Left cardiac atrium (tissue), 4 donors: ENCODE results near the gene CRTC1. TPM values are rescaled to one million over a fixed set of nuclear protein-coding genes. Genes with fewer than 3 reads are reported as not detected.

ENCODE experiments used
- ATAC-seq, 2 donors: fragments of 200-7000 bp; cut with Tn5 transposase; one replicate each; pipeline ENCODE4 v1.9.1; 2020; ENCODE audit warnings: mild to moderate bottlenecking in 2 of 2, moderate library complexity in 2 of 2
- DNase-seq: peaks from one replicate; pipeline ENCODE4 v3.0.0-alpha.2; 2020
- intact Hi-C, 2 donors: fragments of 100-400 bp; cut with DNase I; formaldehyde crosslinking; loops; one replicate each; pipeline versions ENCODE4 v1.14.1 to v1.15.1; 2022 to 2023
- long read RNA-seq: library from polyadenylated mRNA; unstranded; transcript quantifications from one replicate; pipeline ENCODE4 v2.0.0, GENCODE V29; 2021
- total RNA-seq, 2 donors: library from RNA; stranded (reverse); fragmentation: NEBNext Ultra II Directional; extraction: Animal tissue kit (Norgen Biotek cat#: 25700); gene quantifications; one replicate each; pipeline ENCODE4 v1.2.1, GENCODE V29; 2021
- donor health status: DM: no; HTN: yes; CAD: no.
- donor health status: DM: no; HTN: yes; CAD: no; lungs with severe emphysema.
- donor health status: DM: yes; HTN: yes; CAD: no.
- donor health status: Dilated cardiomyopathy.

CRTC1 gene, protein sequence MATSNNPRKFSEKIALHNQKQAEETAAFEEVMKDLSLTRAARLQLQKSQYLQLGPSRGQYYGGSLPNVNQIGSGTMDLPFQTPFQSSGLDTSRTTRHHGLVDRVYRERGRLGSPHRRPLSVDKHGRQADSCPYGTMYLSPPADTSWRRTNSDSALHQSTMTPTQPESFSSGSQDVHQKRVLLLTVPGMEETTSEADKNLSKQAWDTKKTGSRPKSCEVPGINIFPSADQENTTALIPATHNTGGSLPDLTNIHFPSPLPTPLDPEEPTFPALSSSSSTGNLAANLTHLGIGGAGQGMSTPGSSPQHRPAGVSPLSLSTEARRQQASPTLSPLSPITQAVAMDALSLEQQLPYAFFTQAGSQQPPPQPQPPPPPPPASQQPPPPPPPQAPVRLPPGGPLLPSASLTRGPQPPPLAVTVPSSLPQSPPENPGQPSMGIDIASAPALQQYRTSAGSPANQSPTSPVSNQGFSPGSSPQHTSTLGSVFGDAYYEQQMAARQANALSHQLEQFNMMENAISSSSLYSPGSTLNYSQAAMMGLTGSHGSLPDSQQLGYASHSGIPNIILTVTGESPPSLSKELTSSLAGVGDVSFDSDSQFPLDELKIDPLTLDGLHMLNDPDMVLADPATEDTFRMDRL
- 10 to 100 TPM; 10.5 to 11.1 TPM for total RNA-seq
- long read RNA-seq, partial matches to known transcripts = 1 of 3 reads
- long read RNA-seq, other reads (novel, unspliced or antisense) = 2 of 3 reads

DNA sequence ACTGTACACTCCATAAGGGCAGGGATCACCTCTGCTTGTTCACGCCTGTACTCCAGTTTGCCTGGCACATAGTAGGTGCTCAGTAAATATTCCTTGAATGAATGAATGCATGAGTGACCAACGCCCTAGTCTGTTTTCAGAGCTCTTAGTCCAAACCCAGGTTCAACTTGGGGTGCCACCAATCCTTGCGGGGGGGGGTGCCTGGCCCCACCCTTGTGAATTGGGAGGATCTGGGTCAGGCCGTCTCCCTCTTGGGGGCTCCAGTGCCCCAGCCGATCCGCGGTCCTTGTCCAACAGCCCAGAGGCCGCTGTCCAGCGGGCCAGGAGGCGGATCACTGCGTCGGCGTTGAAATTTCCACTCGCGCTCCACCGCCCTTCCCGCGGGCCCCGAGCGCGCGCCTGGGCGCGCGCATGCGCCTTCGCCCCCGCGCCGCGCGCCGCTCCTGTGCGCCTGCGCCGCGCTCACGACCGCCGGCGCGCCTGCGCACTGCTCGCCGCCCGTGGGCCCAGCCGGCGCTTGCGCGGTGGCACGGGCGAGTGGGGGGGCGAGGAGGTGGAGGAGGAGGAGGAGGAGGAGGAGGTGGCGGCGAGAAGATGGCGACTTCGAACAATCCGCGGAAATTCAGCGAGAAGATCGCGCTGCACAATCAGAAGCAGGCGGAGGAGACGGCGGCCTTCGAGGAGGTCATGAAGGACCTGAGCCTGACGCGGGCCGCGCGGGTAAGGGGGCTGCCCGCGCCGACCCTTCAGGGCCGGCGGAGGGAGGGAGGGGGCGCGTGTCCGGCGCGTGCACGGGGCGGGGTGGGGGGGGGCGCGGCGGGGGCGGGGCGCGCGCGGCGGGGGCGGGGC lies at the start of gene CRTC1:
TSS of gene CRTC1 (plus strand) at position 572 of the 849 bp plus-strand sequence. CDS start at position 595, 23 bp downstream.
- intact Hi-C loops = loop anchor here in 1 of 2 donors (10.0 kb wide), 1 partner anchor 151 kb away; the partner anchor contains the start of gene UPF1
- peak; percentile 87 to 95 for ATAC-seq

DNA sequence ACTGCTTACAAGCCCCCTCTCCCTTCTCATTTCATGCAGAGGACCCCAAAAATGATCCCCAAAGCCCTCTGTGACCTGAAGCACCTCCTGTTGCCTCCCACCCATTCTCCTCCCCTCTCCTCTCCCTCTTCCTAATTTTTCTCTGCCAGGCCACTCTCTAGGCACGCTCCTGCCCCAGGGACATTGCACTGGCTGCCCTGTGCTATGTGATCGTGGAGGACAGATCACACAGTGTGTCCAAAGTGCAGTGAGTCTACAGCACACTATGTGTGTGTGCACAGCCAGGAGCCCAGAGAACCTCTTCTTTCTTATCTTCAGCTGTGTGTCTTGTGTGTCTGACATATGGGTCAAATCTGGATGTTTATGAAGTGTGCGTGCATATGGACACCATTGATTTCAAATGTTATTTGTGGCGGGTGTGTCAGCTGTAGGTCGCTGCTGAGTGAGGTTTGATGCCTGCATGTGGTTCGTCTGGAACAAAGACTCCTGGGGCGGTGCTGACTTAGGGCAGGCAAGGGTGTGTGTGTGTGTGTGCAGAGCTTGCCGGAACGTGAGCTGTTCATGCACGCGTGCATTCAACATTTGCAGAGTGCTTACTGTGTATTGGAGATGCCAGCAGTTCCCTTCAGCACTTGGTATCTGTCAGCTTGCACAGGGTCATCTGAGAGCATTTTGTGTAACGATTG lies 48.7 kb upstream of the CRTC1 start:
- no peak for ATAC-seq
- intact Hi-C loops = no loop called here
- DNase-seq = no peak

More for the DNA sequence above, at the start of gene CRTC1:
- peak; percentile 90 for DNase-seq

DNA sequence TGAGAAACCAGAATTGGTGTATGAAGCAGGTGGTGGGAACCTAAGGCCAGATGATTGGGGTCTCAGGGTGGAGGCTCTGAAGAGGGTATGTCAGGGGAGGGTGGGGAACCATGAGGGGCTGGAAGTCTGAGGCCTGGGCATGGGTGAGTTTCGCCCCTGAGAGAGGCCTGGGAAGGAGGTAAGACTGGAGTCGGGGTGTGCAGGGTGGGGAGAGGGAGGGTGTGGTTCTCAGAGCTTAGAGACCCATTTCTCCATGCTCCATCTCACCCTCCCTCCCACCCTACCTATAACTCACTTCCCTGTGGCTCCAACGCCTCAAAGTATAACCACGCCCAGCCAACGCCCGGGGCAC lies 47.7 kb upstream of the CRTC1 start:
- DNase-seq = no peak
- intact Hi-C loops = no loop called here
- no peak for ATAC-seq

DNA sequence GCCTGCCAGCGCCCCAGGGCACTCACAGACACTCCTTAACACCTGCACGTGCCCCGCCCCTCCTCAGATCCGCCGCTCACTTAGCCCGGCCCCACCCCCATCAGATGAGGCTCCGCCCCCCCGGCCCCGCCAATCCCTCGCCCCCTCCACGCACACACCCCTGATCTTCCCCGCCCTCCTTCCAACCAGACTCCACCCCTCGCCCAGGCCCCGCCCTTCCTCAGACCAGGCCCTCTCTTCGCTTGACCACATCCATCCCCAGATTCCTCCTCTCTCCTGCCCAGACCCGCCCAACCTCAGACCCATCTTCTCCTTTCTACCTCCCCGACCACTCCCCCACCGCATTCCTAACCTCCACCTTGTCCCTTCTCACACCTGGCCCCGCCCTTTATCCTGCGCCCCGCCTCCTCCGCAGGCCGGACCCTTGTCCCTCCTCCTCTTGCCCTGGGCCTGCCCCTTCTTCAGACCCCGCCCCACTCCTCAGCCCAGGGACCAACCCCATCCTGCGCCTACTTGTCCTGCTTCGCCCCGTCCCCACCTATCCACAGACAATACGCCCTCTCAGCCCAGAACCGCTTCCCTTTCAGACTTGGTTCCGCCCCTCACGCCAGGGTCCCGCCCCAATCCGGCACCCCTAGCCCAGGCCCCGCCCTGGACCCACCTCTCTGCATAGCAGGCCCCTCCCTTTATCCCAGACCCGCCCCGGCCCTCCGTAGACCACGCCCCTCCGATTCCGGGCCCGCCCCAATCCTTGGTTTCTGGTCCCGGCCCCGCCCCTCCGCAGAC lies 47.1 kb upstream of the CRTC1 start:
- DNase-seq = peak; percentile 99
- intact Hi-C loops = no loop called here
- ATAC-seq = peak; percentile 98

DNA sequence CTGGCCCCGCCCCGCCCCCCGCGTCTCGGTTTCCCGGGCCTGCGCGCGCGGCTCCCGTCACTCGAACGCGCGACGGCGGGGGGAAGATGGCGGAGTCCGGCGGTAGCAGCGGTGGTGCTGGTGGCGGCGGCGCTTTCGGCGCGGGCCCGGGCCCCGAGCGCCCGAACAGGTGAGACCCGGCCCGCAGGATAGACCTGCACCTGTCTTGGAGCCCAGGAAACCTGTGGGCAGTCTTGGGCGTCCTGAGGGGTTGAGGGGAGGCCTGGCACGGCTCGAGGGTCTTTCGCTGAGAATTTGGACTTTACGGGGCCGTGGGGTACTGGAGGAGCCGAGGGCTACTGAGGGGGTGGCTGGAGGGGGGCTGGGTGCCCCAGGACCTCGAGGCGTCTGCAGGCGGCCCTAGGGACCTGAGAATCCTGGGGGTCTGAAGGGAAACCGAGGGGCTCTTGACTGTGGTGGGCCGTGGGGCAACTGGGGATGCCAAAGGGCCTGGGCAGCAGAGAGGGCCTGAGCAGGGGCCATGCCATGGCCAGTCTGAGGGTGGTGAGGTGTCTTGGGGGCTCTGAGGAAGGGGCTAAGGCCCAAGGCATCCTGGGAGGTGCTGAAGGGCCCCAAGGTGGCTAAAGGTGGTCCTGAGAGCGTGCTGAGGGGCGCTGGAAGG lies 46.4 kb upstream of the CRTC1 start, which contains the start of gene KLHL26:
TSS of gene KLHL26 (plus strand) at position 60 of the 661 bp plus-strand sequence. CDS start at position 87, 27 bp downstream.
- intact Hi-C loops = no loop called here
- ATAC-seq = no peak
- DNase-seq = no peak

DNA sequence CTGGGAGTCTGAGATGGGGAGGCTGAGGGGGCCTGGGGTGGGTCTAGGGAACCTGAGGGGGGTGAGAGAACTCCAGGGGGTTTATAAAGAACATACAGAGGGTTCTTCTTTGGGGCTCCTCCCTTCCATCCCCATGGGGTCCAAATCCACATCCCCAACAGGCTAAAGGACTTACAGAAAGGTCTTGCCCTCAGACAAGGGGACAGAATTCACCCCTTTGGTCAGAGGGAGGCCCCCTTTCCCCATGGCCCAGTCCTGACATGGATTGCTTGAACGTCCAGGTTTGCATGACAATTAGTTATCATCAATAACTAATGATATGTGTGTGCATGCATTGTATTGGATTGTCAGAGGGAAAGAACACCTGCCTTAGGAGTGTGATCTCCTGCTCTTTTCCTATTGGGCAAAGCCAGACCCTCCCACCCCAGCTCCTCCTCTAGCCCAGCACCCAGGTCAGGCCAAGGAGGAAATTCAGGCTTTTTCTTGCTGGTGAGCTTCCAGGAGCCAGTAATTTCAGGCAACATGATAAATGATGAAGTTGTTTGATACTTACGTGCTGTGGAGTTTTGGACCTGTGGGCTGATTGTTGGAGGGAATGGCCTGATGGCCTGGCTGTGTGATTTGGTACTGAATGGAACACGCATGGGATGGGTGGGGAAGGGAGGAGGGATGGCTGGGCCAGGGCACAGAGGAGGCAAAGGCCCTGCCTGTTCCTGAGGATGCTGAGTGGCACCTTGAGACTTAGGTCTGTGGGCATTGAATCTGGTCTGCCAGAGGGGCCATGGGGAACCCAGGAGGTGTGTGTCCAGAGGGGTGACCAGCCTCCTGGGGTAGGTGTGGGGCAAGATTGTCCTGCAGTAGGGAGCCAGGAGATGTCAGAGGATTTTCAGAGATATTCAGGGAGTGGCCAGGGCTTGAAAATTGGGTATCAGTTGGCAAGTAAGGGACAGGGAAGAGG lies 45.5 kb upstream of the CRTC1 start:
- DNase-seq (no peak), ATAC-seq (no peak)
- intact Hi-C loops = no loop called here

DNA sequence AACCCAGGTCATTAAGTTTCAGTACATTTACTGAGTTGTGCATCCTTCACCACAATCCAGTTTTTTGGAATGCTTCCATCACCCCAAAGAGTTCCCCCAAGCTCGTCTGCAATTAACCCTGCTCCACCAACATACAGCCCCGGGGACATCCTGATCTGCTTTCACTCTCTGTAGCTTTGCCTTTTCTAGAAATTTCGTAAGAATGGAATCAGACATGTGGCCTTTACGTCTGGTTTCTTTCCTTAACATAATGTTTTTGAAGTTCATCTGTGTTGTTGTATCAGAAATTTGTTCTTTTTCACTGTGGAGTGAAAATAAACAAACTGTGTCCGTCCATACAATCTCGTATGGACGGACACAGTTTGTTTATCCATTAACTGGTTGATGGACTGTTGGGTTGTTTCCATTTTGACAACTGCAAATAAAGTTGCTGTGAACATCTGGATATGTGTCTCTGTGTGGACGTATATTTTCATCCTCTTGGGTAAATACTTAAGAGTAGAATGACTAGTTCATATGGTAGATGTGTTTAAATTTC lies 43.7 kb upstream of the CRTC1 start:
- DNase-seq = no peak
- ATAC-seq = no peak
- intact Hi-C loops = no loop called here

DNA sequence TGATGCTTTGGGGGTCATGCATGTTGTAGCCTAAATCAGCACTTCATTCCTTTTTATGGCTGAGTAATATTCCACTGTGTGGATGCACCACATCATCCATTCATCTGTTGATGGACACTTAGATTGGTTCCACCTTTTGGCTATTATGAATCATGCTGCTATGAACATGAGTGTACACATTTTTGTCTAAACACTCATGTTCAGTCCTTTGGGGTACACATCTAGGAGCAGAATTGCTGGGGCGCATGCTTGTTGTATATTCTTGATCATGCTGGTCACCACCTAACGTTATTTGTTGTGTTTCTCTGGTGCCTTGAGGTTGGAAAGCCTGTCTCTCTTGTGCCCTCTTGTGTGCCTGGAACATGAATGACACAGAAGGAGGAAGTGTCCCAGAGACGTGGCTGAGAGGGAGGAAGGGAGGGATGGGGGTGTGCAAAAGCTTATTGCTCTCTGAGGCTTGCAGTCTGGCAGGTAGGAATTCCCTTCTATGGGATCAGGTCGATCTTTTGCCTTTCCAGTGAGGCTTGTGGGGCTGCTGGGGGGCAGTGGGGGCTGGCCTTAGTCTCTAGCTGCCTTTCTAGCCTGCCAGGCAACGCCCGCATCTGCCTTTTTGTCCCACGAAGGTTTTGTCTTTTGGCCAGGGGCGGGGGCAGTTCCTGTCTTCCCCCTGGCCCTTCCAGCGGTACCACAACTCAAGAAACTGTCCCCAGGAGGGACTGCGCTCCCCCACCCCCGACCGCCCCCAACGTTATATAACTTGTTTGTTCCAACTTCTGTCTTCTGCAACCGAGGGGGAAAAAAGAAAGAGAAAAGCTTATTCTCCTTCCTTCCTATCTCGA lies 39.1 kb upstream of the CRTC1 start:
- peak; percentile 15 to 39 for ATAC-seq
- DNase-seq = peak; percentile 24
- intact Hi-C loops = no loop called here

DNA sequence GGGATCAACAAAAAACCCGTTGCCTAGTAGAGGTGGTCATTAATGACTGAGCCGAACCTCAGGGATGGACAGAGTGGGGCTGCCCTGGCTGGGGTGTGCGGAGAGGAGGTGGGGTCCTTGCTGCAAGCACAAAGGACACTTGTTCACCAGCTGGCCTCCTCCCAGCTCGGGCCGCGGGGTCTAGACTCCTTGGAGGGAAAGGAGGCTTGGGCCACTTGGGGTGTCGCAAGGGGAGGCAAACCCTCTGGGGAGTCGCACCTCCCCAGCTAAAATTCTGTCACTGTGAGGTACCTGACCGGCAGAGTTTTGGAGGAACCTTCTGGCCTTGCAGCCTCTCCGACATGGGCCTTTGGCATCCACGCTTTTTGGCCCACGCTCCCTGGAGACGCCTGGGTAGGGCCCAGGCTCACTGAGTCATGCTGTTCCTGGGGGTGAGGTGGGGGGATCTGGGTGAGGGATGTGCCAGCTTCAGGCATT lies 38.4 kb upstream of the CRTC1 start:
- ATAC-seq (peak in 1 of 2 donors; percentile 18), DNase-seq (peak; percentile 47)
- intact Hi-C loops = no loop called here

DNA sequence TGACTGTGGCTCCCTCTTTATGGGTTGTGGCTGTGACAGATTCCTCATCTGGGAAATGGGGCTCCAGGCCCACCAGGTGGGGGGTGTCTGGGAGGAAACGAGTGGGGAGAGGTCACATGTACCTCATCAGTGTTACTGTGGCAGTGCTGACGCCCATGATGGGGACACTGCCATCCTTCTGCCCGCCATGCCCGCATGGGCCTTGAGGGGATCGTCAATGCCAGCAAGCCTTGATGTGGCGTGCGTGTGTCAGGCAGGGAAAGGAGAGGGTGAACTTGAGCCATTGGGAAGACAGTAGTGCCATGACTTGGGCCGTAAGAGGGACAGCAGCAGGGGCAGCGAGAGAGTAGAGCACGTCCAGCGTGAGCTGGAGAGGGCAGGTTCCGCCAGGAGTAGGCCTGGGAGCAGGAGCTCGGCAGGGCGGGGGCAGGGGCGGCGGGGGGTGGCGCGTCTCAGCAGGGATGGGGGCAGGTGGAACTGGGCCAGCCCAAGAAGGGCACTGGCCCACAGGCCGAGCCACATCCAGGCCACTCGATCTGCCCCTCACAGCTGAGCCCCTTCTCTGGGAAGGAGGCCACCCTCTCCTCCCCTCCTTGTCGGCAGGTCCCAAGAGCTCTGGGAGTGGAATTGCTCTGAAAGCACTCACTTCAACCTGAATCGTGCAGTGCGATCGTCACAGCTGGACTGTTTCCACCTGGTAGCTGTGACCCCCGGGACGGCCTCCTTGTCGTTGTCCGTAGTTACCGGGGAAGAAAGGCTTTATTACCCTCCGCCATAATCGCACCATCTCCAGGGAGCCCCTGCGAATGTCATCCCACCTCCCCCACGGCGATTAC lies 36.7 kb upstream of the CRTC1 start:
- ATAC-seq (no peak), DNase-seq (no peak)
- intact Hi-C loops = no loop called here

DNA sequence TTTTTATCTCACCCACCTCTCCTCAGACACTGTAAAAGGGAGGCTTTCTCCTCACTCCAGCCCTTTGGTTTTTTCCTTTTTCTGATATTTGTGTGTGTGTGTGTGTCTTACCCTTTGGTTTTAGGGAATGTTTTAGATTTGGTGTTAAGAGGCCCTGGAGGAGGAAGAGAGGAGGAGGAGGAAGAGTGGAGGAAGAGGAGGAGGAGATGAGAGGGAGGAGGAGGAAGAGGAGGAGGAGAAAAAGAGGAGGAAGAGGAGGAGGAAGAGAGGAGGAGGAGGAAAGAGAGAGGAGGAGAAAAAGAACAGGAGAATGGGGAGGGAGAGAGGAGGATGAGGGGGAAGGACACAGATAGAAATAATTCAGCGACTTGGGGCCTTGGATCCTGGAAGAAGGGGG lies 36.1 kb upstream of the CRTC1 start:
- ATAC-seq (no peak), DNase-seq (no peak)
- intact Hi-C loops = no loop called here

DNA sequence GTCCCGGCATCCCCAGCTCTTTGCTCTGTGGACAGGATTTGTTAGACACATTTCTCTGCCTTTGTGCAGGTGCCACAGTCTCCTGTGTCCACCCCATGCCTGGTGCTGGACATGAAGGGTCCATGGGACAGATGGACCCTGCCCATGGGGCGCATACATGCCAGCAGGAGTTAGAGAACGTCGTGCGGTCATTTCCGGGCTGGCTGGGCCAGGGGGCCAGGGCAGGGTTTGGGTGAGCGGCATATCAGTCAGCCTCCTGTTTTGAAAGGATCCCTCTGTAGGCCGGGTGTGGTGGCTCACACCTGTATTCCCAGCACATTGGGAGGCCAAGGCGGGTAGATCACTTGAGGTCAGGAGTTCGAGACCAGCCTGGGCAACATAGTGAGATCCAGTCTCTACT lies 35.7 kb upstream of the CRTC1 start:
- intact Hi-C loops = no loop called here
- ATAC-seq (no peak), DNase-seq (no peak)

DNA sequence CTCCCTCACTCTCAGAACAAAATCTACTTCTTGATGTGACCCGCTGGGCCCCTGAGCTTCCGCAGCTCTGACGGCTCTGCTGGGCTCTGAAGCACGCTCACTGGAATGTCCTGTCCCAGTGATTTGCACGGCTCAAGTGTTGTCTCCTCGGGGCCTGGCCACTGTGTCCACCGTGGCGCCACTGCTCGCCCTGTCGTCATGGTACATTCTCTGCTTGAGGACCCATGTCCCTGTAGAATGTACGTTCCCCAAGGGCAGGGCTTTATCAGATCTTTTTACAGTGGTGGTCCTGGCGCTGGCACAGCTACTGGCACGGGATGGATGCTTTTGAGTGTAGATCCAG lies 34.5 kb upstream of the CRTC1 start:
- DNase-seq (peak; percentile 59), ATAC-seq (peak; percentile 12 to 25)
- intact Hi-C loops = no loop called here

DNA sequence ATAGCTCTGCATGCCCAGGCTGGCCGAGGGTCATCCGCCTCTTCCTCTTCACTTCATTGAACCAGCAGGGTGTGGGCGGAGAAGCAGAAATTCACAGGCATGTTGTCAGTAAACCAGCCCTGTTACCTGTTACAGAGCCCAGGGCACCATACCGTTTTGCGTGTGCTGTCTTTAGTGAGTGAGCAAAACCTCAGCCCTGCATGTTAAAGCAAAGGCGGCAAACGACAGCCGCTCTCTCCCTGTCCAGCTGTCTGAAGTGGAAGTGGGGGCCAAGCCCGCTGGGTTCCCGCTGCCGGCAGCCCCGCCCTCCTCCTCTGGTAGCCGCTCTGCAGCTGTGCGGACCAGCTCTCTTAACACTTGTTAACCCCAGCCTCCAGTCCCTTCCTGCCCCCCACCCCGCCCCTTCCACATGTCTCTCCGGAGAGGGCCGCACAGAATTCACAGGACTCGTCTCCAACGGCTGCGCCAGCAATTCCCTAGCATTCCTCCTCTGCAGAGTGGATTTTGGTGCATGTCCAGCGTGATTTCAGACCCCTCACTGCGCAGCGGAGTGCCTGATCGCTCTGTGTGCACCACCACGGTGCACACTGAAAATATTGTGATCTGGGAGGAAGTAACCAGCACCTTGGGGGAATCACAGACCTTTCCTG lies 34.0 kb upstream of the CRTC1 start:
- intact Hi-C loops = no loop called here
- ATAC-seq = peak; percentile 56 to 74
- peak; percentile 79 for DNase-seq
